ENCODE results near the gene GNG7.

- TF ChIP-seq CTCF (conservative IDR thresholded peaks at IDR 0.05): no peak
- TF ChIP-seq ZFX (IDR thresholded peaks at IDR 0.05): no peak
These were observed 68.1 kb downstream of the GNG7 start for GRCh38 chr19:2634228-2634951.

Measured in C4-2B (cell line).